ENCODE measurements around the gene GGT6.

- TF ChIP-seq CTCF (IDR thresholded peaks at IDR 0.05; ENCODE audit: borderline replicate concordance, extremely low read depth, low read length, poor library complexity, severe bottlenecking) (no peak), EZH2 (IDR thresholded peaks at IDR 0.05; ENCODE audit: borderline replicate concordance, low read depth, low read length, severe bottlenecking) (no peak)
Measured at GRCh38 chr17:4582691-4583090, 22.3 kb upstream of the GGT6 start.

Data from DND-41 (cell line).